Stimulated activated memory B cell treated with anti-CD40 and anti-IgM and Interleukin-4, amounts not matched to agents 10 μg/mL and 1 μg/mL and 100 μg/mL, for 72 hours (primary cell): ENCODE measurements around the gene F8A1.
"Not testable (repeated sequence)": the region's sequence is repeated elsewhere in the genome, so short reads cannot be mapped to it uniquely, and the experiment has no call there.

Experiments used
- ATAC-seq: fragments of 150-1000 bp; cut with Tn5 transposase; 2 replicates; pipeline ENCODE4 v1.10.0; 2021
- H3K27ac Mint-ChIP-seq: one replicate; pipeline ENCODE4 v1.8.0; 2022; ENCODE audit warnings: mild to moderate bottlenecking, mixed read lengths
- H3K27me3 Mint-ChIP-seq: one replicate; pipeline ENCODE4 v1.8.0; 2022; ENCODE audit warnings: mixed read lengths
- H3K36me3 Mint-ChIP-seq: one replicate; pipeline ENCODE4 v1.8.0; 2022; ENCODE audit warnings: mixed read lengths
- H3K4me1 Mint-ChIP-seq: one replicate; pipeline ENCODE4 v1.8.0; 2022; ENCODE audit warnings: mixed read lengths
- H3K4me3 Mint-ChIP-seq: one replicate; pipeline ENCODE4 v1.8.0; 2022; ENCODE audit warnings: mild to moderate bottlenecking, moderate library complexity, mixed read lengths
- H3K9me3 Mint-ChIP-seq: one replicate; pipeline ENCODE4 v1.8.0; 2022; ENCODE audit warnings: mixed read lengths

Gene F8A1

DNA sequence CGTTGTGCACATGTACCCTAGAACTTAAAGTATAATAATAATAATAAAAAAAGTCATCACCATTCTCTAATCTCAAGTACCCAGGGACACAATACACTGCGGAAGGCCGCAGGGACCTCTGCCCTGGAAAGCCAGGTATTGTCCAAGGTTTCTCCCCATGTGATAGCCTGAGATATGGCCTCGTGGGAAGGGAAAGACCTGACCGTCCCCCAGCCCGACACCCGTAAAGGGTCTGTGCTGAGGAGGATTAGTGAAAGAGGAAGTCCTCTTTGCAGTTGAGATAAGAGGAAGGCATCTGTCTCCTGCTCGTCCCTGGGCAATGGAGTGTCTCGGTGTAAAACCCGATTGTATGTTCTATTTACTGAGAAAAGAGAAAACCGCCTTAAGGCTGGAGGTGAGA lies 24.4 kb downstream of the F8A1 start:
- ATAC-seq, H3K4me3 Mint-ChIP-seq, H3K27ac Mint-ChIP-seq, H3K4me1 Mint-ChIP-seq, H3K9me3 Mint-ChIP-seq, H3K36me3 Mint-ChIP-seq, H3K27me3 Mint-ChIP-seq: not testable (repeated sequence)

DNA sequence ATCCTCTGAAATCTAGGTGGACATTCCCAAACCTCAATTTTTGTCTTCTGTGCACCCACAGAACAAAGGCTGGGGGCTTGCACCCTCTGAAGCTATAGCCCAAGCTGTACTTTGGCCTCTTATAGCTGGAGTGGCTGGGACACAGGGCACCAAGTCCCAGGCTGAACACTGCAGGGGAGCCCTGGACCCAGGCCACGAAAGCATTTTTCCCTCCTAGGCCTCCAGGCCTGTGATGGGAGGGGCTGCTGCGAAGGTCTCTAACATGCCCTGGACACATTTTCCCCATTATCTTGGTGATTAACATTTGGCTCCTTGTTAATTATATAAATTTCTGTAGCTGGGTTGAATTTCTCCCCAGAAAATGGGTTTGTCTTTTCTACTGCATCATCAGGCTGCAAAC lies 27.9 kb downstream of the F8A1 start:
- Mint-ChIP-seq H3K4me1 (peaks cover 7% of the 10 kb centered on the region), H3K9me3 (no peaks in the 10 kb centered on the region), H3K36me3 (no peaks in the 10 kb centered on the region), H3K27ac (no peak overlapping the region), H3K4me3 (no peak overlapping the region), H3K27me3 (peaks cover 9% of the 10 kb centered on the region)
- ATAC-seq, result no peak

DNA sequence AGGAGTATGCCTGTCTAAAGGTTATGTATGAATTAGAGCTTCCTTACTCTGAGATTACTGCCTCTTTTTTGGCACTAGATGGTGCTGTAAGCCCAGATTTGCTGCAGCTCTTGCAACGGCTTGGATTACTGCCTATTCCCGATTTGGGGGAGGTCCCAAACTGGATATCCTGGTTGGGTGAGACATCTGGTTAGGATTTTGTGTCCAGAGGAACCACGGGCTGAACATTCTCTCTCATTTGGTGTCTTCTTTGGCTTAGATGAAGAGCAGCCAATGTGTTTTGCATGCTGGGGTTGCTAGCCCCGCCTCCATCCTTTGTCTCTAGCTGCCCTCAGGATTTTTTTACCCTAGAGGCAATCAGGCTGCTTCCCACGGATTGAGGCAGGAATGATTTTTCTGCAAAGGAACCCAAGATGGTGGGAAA lies 31.9 kb downstream of the F8A1 start:
- ATAC-seq, result no peak
- Mint-ChIP-seq H3K9me3 (peaks cover 3% of the 10 kb centered on the region), H3K27me3 (peaks cover 9% of the 10 kb centered on the region), H3K27ac (no peak overlapping the region), H3K4me3 (peak overlapping the region; percentile 63), H3K36me3 (no peaks in the 10 kb centered on the region), H3K4me1 (no peaks in the 10 kb centered on the region)

DNA sequence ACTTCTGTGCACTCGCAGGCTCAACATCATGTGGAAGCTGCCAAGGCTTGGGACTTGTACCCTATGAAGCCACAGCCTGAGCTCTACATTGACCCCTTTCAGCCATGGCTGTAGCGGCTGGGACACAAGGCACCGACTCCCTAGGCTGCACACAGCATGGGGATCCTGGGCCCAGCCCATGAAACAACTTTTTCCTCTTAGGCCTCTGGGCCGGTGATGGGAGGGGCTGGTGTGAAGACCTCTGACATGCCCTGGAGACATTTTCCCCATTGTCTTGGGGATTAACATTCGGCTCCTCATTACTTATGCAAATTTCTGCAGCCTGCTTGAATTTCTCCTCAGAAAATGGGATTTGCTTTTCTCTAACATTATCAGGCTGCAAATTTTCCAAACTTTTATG lies 38.6 kb downstream of the F8A1 start:
- H3K27me3 Mint-ChIP-seq, result peaks cover 25% of the 10 kb centered on the region
- not testable (repeated sequence) for H3K9me3 Mint-ChIP-seq, H3K27ac Mint-ChIP-seq, ATAC-seq, H3K4me1 Mint-ChIP-seq, H3K36me3 Mint-ChIP-seq, H3K4me3 Mint-ChIP-seq
